ENCODE measurements around the gene ID4. TPM values are rescaled to one million over a fixed set of nuclear protein-coding genes. Genes with fewer than 3 reads are reported as not detected.

The ID4 gene
- total and polyA plus RNA-seq, 2 experiments from 2014 or later: 54.6 to 89.2 TPM

DNA sequence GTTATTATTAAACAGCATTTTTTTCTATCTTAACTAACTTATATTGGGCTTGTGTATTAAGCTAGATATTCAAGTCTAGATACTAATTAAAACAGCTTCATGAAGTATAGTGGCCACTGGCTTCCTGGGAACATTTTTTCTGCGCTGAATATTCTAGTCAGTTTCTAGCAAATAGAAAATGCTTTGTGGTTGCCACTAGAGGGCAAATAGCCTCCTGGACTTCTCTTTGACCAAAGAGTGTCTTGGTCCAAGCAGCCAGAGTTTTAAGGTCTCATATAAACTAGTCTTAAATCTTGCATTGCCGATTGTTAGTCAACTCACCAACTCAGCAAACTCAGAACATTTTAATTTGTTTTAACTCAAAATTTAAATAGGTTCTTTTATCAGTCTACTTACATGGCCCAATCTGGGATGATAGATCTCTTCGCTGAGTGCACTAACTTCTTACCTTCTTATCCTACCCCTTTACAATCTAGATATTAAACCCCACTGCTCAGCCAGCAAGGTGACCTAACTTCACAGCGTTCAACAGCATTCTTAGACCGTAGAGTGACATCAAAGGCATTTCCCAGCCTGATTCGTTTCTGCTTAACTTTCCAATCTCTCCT, 24.6 kb upstream of the ID4 start:
- WGBS (ENCODE audit: low lambda C conversion rate, missing lambda C conversion rate): 52% methylated on average over 6 of the region's 6 CpGs
- H4K20me1 ChIP-seq (ENCODE audit: insufficient read depth, poor library complexity, severe bottlenecking): no peaks in the 10 kb centered on the region
- H2AFZ ChIP-seq: no peak overlapping the region
- H3K4me3 ChIP-seq: no peak overlapping the region
- no peak overlapping the region for H3K27ac ChIP-seq
- H3K9me2 ChIP-seq (replicated peaks; ENCODE audit: insufficient read depth): no peaks in the 10 kb centered on the region
- peak; percentile 53 for DNase-seq (ENCODE audit: low spot score)
- H3K79me2 ChIP-seq: no peaks in the 10 kb centered on the region
- H3K9me3 ChIP-seq (ENCODE audit: low read depth): no peaks in the 10 kb centered on the region
- H3K27me3 ChIP-seq: no peaks in the 10 kb centered on the region
- no peaks in the 10 kb centered on the region for H3K4me1 ChIP-seq (ENCODE audit: insufficient read depth)
- no peaks in the 10 kb centered on the region for H3K36me3 ChIP-seq (replicated peaks; ENCODE audit: insufficient read depth, low read depth)
- peak; percentile 52 for TF ChIP-seq CTCF (IDR thresholded peaks at IDR 0.05; ENCODE audit: poor library complexity)
- TF ChIP-seq EZH2phosphoT487 (IDR thresholded peaks at IDR 0.05; ENCODE audit: low read depth, severe bottlenecking, unreplicated experiment): no peak
- no peak overlapping the region for H3K4me2 ChIP-seq

GRCh38 chr6:19818805-19819204, 18.4 kb upstream of the ID4 start:
- no peak for TF ChIP-seq EZH2 (IDR thresholded peaks at IDR 0.05; ENCODE audit: borderline replicate concordance)
- TF ChIP-seq CTCF (IDR thresholded peaks at IDR 0.05; ENCODE audit: poor library complexity): no peak
- no peak for TF ChIP-seq EZH2phosphoT487 (IDR thresholded peaks at IDR 0.05; ENCODE audit: low read depth, severe bottlenecking, unreplicated experiment)
- Histone ChIP-seq H3K27ac (no peak overlapping the region), H3K9me3 (ENCODE audit: low read depth) (no peaks in the 10 kb centered on the region), H4K20me1 (ENCODE audit: insufficient read depth, poor library complexity, severe bottlenecking) (no peaks in the 10 kb centered on the region), H3K79me2 (no peaks in the 10 kb centered on the region), H3K4me1 (ENCODE audit: insufficient read depth) (no peaks in the 10 kb centered on the region), H3K4me3 (no peak overlapping the region), H2AFZ (no peak overlapping the region), H3K36me3 (replicated peaks; ENCODE audit: insufficient read depth, low read depth) (no peaks in the 10 kb centered on the region), H3K27me3 (no peaks in the 10 kb centered on the region), H3K9me2 (replicated peaks; ENCODE audit: insufficient read depth) (no peaks in the 10 kb centered on the region), H3K4me2 (no peak overlapping the region)
- 93% methylated on average over 2 of the region's 2 CpGs for WGBS (ENCODE audit: low lambda C conversion rate, missing lambda C conversion rate)
- DNase-seq (ENCODE audit: low spot score): no peak

GRCh38 chr6:19824058-19824807, 12.9 kb upstream of the ID4 start:
- no peak overlapping the region for H2AFZ ChIP-seq
- H3K9me3 ChIP-seq (ENCODE audit: low read depth): no peaks in the 10 kb centered on the region
- no peak overlapping the region for H3K27ac ChIP-seq
- no peak overlapping the region for H3K4me2 ChIP-seq
- no peaks in the 10 kb centered on the region for H3K4me1 ChIP-seq (ENCODE audit: insufficient read depth)
- DNase-seq (ENCODE audit: low spot score): no peak
- H3K4me3 ChIP-seq: no peak overlapping the region
- no peaks in the 10 kb centered on the region for H3K9me2 ChIP-seq (replicated peaks; ENCODE audit: insufficient read depth)
- H3K36me3 ChIP-seq (replicated peaks; ENCODE audit: insufficient read depth, low read depth): no peaks in the 10 kb centered on the region
- no peaks in the 10 kb centered on the region for H3K79me2 ChIP-seq
- no peaks in the 10 kb centered on the region for H3K27me3 ChIP-seq
- TF ChIP-seq EZH2 (IDR thresholded peaks at IDR 0.05; ENCODE audit: borderline replicate concordance): no peak
- no peak for TF ChIP-seq CTCF (IDR thresholded peaks at IDR 0.05; ENCODE audit: poor library complexity)
- TF ChIP-seq EZH2phosphoT487 (IDR thresholded peaks at IDR 0.05; ENCODE audit: low read depth, severe bottlenecking, unreplicated experiment): no peak
- WGBS (ENCODE audit: low lambda C conversion rate, missing lambda C conversion rate): 86% methylated on average over 6 of the region's 6 CpGs
- no peaks in the 10 kb centered on the region for H4K20me1 ChIP-seq (ENCODE audit: insufficient read depth, poor library complexity, severe bottlenecking)
